ENCODE data around the gene SP6.

SP6 gene

GRCh38 chr17:47845716-47846075 lies 5.3 kb downstream of the SP6 start:
- no peaks in the 10 kb centered on the region for H3K79me2 ChIP-seq (ENCODE audit: insufficient read depth, low read length)
- no peaks in the 10 kb centered on the region for H3K9me2 ChIP-seq (replicated peaks; ENCODE audit: insufficient read depth, low read length)
- H3F3A ChIP-seq (ENCODE audit: insufficient read depth), result no peaks in the 10 kb centered on the region
- H4K20me1 ChIP-seq (ENCODE audit: low read depth, low read length), result no peaks in the 10 kb centered on the region
- no peaks in the 10 kb centered on the region for H3K36me3 ChIP-seq (ENCODE audit: low read length)
- H3K27me3 ChIP-seq (ENCODE audit: low read length), result no peaks in the 10 kb centered on the region
- no peak overlapping the region for H2AFZ ChIP-seq (ENCODE audit: low read depth, low read length, severe bottlenecking)
- H3K27ac ChIP-seq (ENCODE audit: low read depth, low read length), result no peak overlapping the region
- no peak overlapping the region for H3K4me2 ChIP-seq (ENCODE audit: low read depth, low read length, poor library complexity, severe bottlenecking)
- H3K9me3 ChIP-seq (ENCODE audit: insufficient read depth, low read length), result no peaks in the 10 kb centered on the region
- H3K9ac ChIP-seq (ENCODE audit: low read length), result no peak overlapping the region
- no peak for TF ChIP-seq EZH2phosphoT487 (conservative IDR thresholded peaks at IDR 0.05; ENCODE audit: low read length)
- TF ChIP-seq CTCF (IDR thresholded peaks at IDR 0.05; ENCODE audit: insufficient read depth, low read length, poor library complexity, severe bottlenecking), result no peak
- H3K4me3 ChIP-seq (ENCODE audit: insufficient read depth, low read length, poor library complexity, severe bottlenecking), result no peak overlapping the region

- H3K9ac ChIP-seq (ENCODE audit: low read length), result no peak overlapping the region
- H3K4me3 ChIP-seq (ENCODE audit: insufficient read depth, low read length, poor library complexity, severe bottlenecking), result no peak overlapping the region
- no peaks in the 10 kb centered on the region for H3K27me3 ChIP-seq (ENCODE audit: low read length)
- no peak overlapping the region for H3K4me2 ChIP-seq (ENCODE audit: low read depth, low read length, poor library complexity, severe bottlenecking)
- no peaks in the 10 kb centered on the region for H3K9me3 ChIP-seq (ENCODE audit: insufficient read depth, low read length)
- no peaks in the 10 kb centered on the region for H3F3A ChIP-seq (ENCODE audit: insufficient read depth)
- H4K20me1 ChIP-seq (ENCODE audit: low read depth, low read length), result no peaks in the 10 kb centered on the region
- no peaks in the 10 kb centered on the region for H3K36me3 ChIP-seq (ENCODE audit: low read length)
- H3K79me2 ChIP-seq (ENCODE audit: insufficient read depth, low read length), result no peaks in the 10 kb centered on the region
- TF ChIP-seq EZH2phosphoT487 (conservative IDR thresholded peaks at IDR 0.05; ENCODE audit: low read length), result no peak
- TF ChIP-seq CTCF (IDR thresholded peaks at IDR 0.05; ENCODE audit: insufficient read depth, low read length, poor library complexity, severe bottlenecking), result no peak
- H3K9me2 ChIP-seq (replicated peaks; ENCODE audit: insufficient read depth, low read length), result no peaks in the 10 kb centered on the region
- no peak overlapping the region for H3K27ac ChIP-seq (ENCODE audit: low read depth, low read length)
- no peak overlapping the region for H2AFZ ChIP-seq (ENCODE audit: low read depth, low read length, severe bottlenecking)
Observed at GRCh38 chr17:47844814-47845715, 5.9 kb downstream of the SP6 start.

GRCh38 chr17:47844227-47844626 lies 6.7 kb downstream of the SP6 start:
- no peaks in the 10 kb centered on the region for H3K9me2 ChIP-seq (replicated peaks; ENCODE audit: insufficient read depth, low read length)
- H3K4me3 ChIP-seq (ENCODE audit: insufficient read depth, low read length, poor library complexity, severe bottlenecking), result no peak overlapping the region
- no peaks in the 10 kb centered on the region for H3K9me3 ChIP-seq (ENCODE audit: insufficient read depth, low read length)
- H3K4me2 ChIP-seq (ENCODE audit: low read depth, low read length, poor library complexity, severe bottlenecking), result no peak overlapping the region
- TF ChIP-seq EZH2phosphoT487 (conservative IDR thresholded peaks at IDR 0.05; ENCODE audit: low read length) (no peak), CTCF (IDR thresholded peaks at IDR 0.05; ENCODE audit: insufficient read depth, low read length, poor library complexity, severe bottlenecking) (no peak)
- no peaks in the 10 kb centered on the region for H4K20me1 ChIP-seq (ENCODE audit: low read depth, low read length)
- no peaks in the 10 kb centered on the region for H3K79me2 ChIP-seq (ENCODE audit: insufficient read depth, low read length)
- H3K36me3 ChIP-seq (ENCODE audit: low read length), result no peaks in the 10 kb centered on the region
- no peak overlapping the region for H3K27ac ChIP-seq (ENCODE audit: low read depth, low read length)
- no peaks in the 10 kb centered on the region for H3K27me3 ChIP-seq (ENCODE audit: low read length)
- H3K9ac ChIP-seq (ENCODE audit: low read length), result no peak overlapping the region
- H3F3A ChIP-seq (ENCODE audit: insufficient read depth), result no peaks in the 10 kb centered on the region
- no peak overlapping the region for H2AFZ ChIP-seq (ENCODE audit: low read depth, low read length, severe bottlenecking)
